Fibroblast of the conjunctiva (primary cell): ENCODE data around the gene PROK2.

Experiments used
- DNase-seq: peaks from one replicate; pipeline ENCODE4 v3.0.0-alpha.2; 2010; ENCODE audit warnings: low read depth

The PROK2 gene

GRCh38 chr3:71734881-71735280 lies 50.1 kb downstream of the PROK2 start:
- DNase-seq = no peak

- DNase-seq = no peak
These were observed 51.6 kb downstream of the PROK2 start for GRCh38 chr3:71733319-71733718.

GRCh38 chr3:71732637-71733036 lies 52.3 kb downstream of the PROK2 start:
- no peak for DNase-seq

- no peak for DNase-seq
These were observed 56.2 kb downstream of the PROK2 start for GRCh38 chr3:71728632-71729342.

GRCh38 chr3:71726146-71726545 lies 58.8 kb downstream of the PROK2 start:
- no peak for DNase-seq

- DNase-seq = no peak
These were observed 59.5 kb downstream of the PROK2 start, which contains the start of gene EIF4E3 for GRCh38 chr3:71725271-71725991. EIF4E3 (minus strand) TSS chr3:71725402; CDS start chr3:71725367, 35 bp downstream.

GRCh38 chr3:71724584-71725270 lies 60.2 kb downstream of the PROK2 start:
- no peak for DNase-seq

GRCh38 chr3:71724171-71724453 lies 60.8 kb downstream of the PROK2 start:
- DNase-seq = no peak

GRCh38 chr3:71723452-71724170 lies 61.3 kb downstream of the PROK2 start:
- no peak for DNase-seq

- no peak for DNase-seq
These were observed 62.3 kb downstream of the PROK2 start for GRCh38 chr3:71722693-71723092.
